RPMI8226 (cell line): ENCODE data around the gene SLN.

ENCODE experiments used
- DNase-seq: peaks from one replicate; pipeline ENCODE4 v3.0.0-alpha.2; 2015

SLN gene

GRCh38 chr11:107682171-107682570 lies 29.7 kb downstream of the SLN start:
- no peak for DNase-seq

- DNase-seq, result no peak
Measured at GRCh38 chr11:107679255-107680024, 32.4 kb downstream of the SLN start.

- DNase-seq, result no peak
Measured at GRCh38 chr11:107678632-107678971, 33.3 kb downstream of the SLN start.

GRCh38 chr11:107677924-107678631 lies 33.8 kb downstream of the SLN start:
- DNase-seq, result no peak

- DNase-seq, result no peak
Measured at GRCh38 chr11:107676336-107677057, 35.4 kb downstream of the SLN start.

GRCh38 chr11:107675902-107676301 lies 36.0 kb downstream of the SLN start:
- DNase-seq, result no peak

GRCh38 chr11:107669893-107670601 lies 41.8 kb downstream of the SLN start:
- no peak for DNase-seq

GRCh38 chr11:107669191-107669740 lies 42.6 kb downstream of the SLN start:
- no peak for DNase-seq

GRCh38 chr11:107666911-107667613 lies 44.8 kb downstream of the SLN start:
- no peak for DNase-seq

- DNase-seq, result no peak
Measured at GRCh38 chr11:107665018-107665417, 46.8 kb downstream of the SLN start.

GRCh38 chr11:107661656-107662055 lies 50.2 kb downstream of the SLN start:
- DNase-seq, result no peak

- no peak for DNase-seq
Measured at GRCh38 chr11:107660066-107660465, 51.8 kb downstream of the SLN start.

GRCh38 chr11:107659310-107659709 lies 52.5 kb downstream of the SLN start:
- no peak for DNase-seq
